CD4-positive, alpha-beta T cell (primary cell): ENCODE results near the gene PYHIN1. TPM values are rescaled to one million over a fixed set of nuclear protein-coding genes. Genes with fewer than 3 reads are reported as not detected.
A peak's percentile ranks its signal among the peaks of the same experiment; 100 is the strongest.

Experiments used
- ATAC-seq: fragments of 200-7000 bp; cut with Tn5 transposase; one replicate; pipeline ENCODE4 v1.10.0; 2022; ENCODE audit warnings: mild to moderate bottlenecking; ENCODE audit not compliant: poor library complexity
- CTCF ChIA-PET: fragments of 350-600 bp; sonication (Branson Sonifier 250); formaldehyde crosslinking; loops from one replicate; lab custom pipeline; 2021; ENCODE audit warnings: antibody characterized with exemption, inconsistent platforms; lab: Charles Lee
- POLR2A ChIA-PET: fragments of 350-600 bp; sonication (Branson Sonifier 250); formaldehyde crosslinking; loops from one replicate; lab custom pipeline; 2021; ENCODE audit warnings: antibody characterized with exemption, inconsistent platforms; lab: Charles Lee
- DNase-seq, 14 experiments: peaks; one replicate each; pipeline ENCODE4 v3.0.0-alpha.2; 2013 to 2020; ENCODE audit warnings: mixed read lengths in 2 of 14
- H3K27ac ChIP-seq, 2 donors: one replicate each; pipeline versions ENCODE4 v1.5.1 to v1.7.0; 2013; ENCODE audit warnings: low read length in 2 of 2, low read depth in 1 of 2, mild to moderate bottlenecking in 1 of 2
- H3K27me3 ChIP-seq, 2 experiments: 1 replicate in 1 of 2; 2 replicates in 1 of 2; pipeline versions ENCODE4 v1.6.1 to v1.7.0; 2013; ENCODE audit warnings: low read length in 2 of 2, control low read depth in 1 of 2, mild to moderate bottlenecking in 1 of 2, moderate library complexity in 1 of 2; ENCODE audit not compliant: insufficient read depth in 2 of 2, control insufficient read depth in 1 of 2
- H3K36me3 ChIP-seq: one replicate; pipeline ENCODE4 v1.6.1; 2013; ENCODE audit warnings: low read length, control low read depth; ENCODE audit not compliant: insufficient read depth
- H3K4me1 ChIP-seq: one replicate; pipeline ENCODE4 v1.6.1; 2013; ENCODE audit warnings: low read length, control low read depth; ENCODE audit not compliant: insufficient read depth
- H3K4me3 ChIP-seq: one replicate; pipeline ENCODE4 v1.5.1; 2013; ENCODE audit warnings: mild to moderate bottlenecking, low read length, moderate library complexity
- H3K9me3 ChIP-seq, 2 experiments: 1 replicate in 1 of 2; 2 replicates in 1 of 2; pipeline versions ENCODE4 v1.6.1 to v1.7.0; 2013; ENCODE audit warnings: low read length in 2 of 2, mild to moderate bottlenecking in 2 of 2, control low read depth in 1 of 2, moderate library complexity in 1 of 2; ENCODE audit not compliant: control insufficient read depth in 1 of 2, insufficient read depth in 1 of 2
- H3K27ac Mint-ChIP-seq: one replicate; pipeline ENCODE4 v1.8.0; 2020; ENCODE audit warnings: mixed read lengths
- H3K27me3 Mint-ChIP-seq: one replicate; pipeline ENCODE4 v1.8.0; 2021; ENCODE audit warnings: mixed read lengths
- H3K36me3 Mint-ChIP-seq: one replicate; pipeline ENCODE4 v1.8.0; 2021; ENCODE audit warnings: low read depth, mixed read lengths
- H3K4me1 Mint-ChIP-seq: one replicate; pipeline ENCODE4 v1.8.0; 2021; ENCODE audit warnings: low read depth, mixed read lengths
- H3K4me3 Mint-ChIP-seq: one replicate; pipeline ENCODE4 v1.8.0; 2020; ENCODE audit warnings: mild to moderate bottlenecking, mixed read lengths
- H3K9me3 Mint-ChIP-seq: one replicate; pipeline ENCODE4 v1.8.0; 2020; ENCODE audit warnings: mixed read lengths
- CTCF ChIP-seq: fragments of 200-600 bp; IDR thresholded peaks from one replicate; pipeline ENCODE4 v1.8.0; 2022; ENCODE audit warnings: antibody characterized with exemption, mild to moderate bottlenecking
- intact Hi-C, 2 experiments: fragments of 100-400 bp; cut with DNase I in 1 of 2; cut with micrococcal nuclease in 1 of 2; formaldehyde crosslinking; loops; one replicate each; pipeline versions ENCODE4 v1.15.1 to v1.9.0; 2023 to 2025; cut with DNase I, micrococcal nuclease
- total RNA-seq, 174 experiments: library from RNA in 2 of 174; stranded (reverse) in 2 of 174; gene quantifications; one replicate each; pipeline ENCODE4 v1.2.3 and lab custom pipeline; 2021 to 2026

The PYHIN1 gene
- total RNA-seq, 2 experiments from 2014 or later: 15.2 to 16.2 TPM

- ATAC-seq: peak; percentile 44
These were observed 66.9 kb downstream of the PYHIN1 start for GRCh38 chr1:158998037-158998780.

GRCh38 chr1:158998781-158999161 lies 67.4 kb downstream of the PYHIN1 start:
- peak; percentile 93 for TF ChIP-seq CTCF
- Histone ChIP-seq H3K4me1 (peaks cover 7% of the 10 kb centered on the region), H3K27ac (no peak overlapping the region), H3K36me3 (peaks cover 3% of the 10 kb centered on the region), H3K27me3 (no peaks in the 10 kb centered on the region), H3K4me3 (no peak overlapping the region), H3K9me3 (no peaks in the 10 kb centered on the region)
- intact Hi-C loops: loop anchor here (1.0 to 10.0 kb wide), 11 partner anchors 66 to 1034 kb away; partner anchors contain the start of genes KIRREL1 (in 1 of the 2) and PYHIN1 (in 1 of the 2)
- ChIA-PET POLR2A (interaction anchor here (0.6 to 2.4 kb wide), 5 partner anchors 9 to 794 kb away, joined by 3 to 11 read pairs (median 4); partner anchors contain the start of gene IFI16), CTCF (interaction anchor here (0.6 to 1.4 kb wide), 14 partner anchors 11 to 795 kb away, joined by 3 to 7 read pairs (median 4); partner anchors contain the start of gene IFI16)
- Mint-ChIP-seq H3K4me3 (peak overlapping the region; percentile 57), H3K4me1 (peaks cover 32% of the 10 kb centered on the region), H3K27ac (peak overlapping the region; percentile 4), H3K36me3 (peaks cover 4% of the 10 kb centered on the region), H3K9me3 (peaks cover 2% of the 10 kb centered on the region), H3K27me3 (no peaks in the 10 kb centered on the region)
- peak in 9 of 14 experiments; percentile 21 to 82 (median 40) for DNase-seq
- ATAC-seq: peak; percentile 82

More at GRCh38 chr1:158998037-158998780, 66.9 kb downstream of the PYHIN1 start:
- Histone ChIP-seq H3K27ac (peak overlapping the region in 1 of 2 donors; percentile 46), H3K27me3 (no peaks in the 10 kb centered on the region), H3K4me1 (peaks cover 7% of the 10 kb centered on the region), H3K36me3 (peaks cover 9% of the 10 kb centered on the region), H3K9me3 (no peaks in the 10 kb centered on the region), H3K4me3 (peak overlapping the region; percentile 6)
- CTCF ChIA-PET: interaction anchor here (0.6 to 1.4 kb wide), 14 partner anchors 12 to 794 kb away, joined by 3 to 7 read pairs (median 4); partner anchors contain the start of gene IFI16
- TF ChIP-seq CTCF: no peak
- Mint-ChIP-seq H3K4me3 (peak overlapping the region; percentile 57), H3K27ac (peak overlapping the region; percentile 56), H3K4me1 (peaks cover 32% of the 10 kb centered on the region), H3K9me3 (peaks cover 2% of the 10 kb centered on the region), H3K27me3 (no peaks in the 10 kb centered on the region), H3K36me3 (peaks cover 4% of the 10 kb centered on the region)
- POLR2A ChIA-PET: interaction anchor here (0.6 to 2.4 kb wide), 5 partner anchors 10 to 794 kb away, joined by 3 to 11 read pairs (median 4); partner anchors contain the start of gene IFI16
- intact Hi-C loops: loop anchor here (1.0 to 10.0 kb wide), 11 partner anchors 66 to 1033 kb away; partner anchors contain the start of genes KIRREL1 (in 1 of the 2) and PYHIN1 (in 1 of the 2)
- DNase-seq: no peak

DNA sequence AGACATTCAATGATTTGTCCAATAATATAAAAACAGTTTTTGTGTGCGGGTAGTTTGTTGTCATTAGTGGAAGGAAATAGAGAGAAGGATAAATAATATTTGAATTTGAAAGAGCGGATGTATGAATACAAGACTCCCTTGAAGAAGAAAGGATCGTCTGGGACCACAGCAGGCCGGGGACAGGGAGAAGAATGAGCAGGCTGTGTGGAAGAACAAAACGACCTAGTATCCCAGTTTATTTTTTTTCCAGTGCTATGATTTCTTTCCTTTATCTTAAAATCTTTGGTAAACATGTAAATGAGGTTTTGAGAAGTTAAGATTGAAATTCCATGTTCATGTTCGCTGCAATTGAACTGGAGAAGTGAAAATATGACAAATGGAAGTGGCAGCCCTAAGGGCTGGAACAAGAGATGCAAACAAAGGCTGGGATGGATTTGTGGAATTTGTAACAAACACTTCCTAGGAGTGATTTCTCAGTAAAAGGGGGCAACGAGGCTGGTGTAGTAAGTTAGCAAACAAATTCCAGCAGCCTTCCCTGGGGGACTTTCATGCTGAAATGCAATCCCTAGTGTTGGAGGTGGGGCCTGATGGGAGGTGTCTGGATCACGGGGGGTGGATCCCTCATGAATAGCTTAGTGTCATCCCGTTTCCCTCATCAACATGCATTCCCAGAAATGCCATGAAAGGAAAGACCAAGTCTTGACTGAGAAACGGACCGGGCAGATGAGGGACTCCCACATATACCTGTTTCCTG lies 68.1 kb downstream of the PYHIN1 start:
- H3K9me3 ChIP-seq: no peaks in the 10 kb centered on the region
- no peak for DNase-seq
- no peak overlapping the region for H3K27ac ChIP-seq
- intact Hi-C loops: loop anchor here (2.0 to 10.0 kb wide), 10 partner anchors 67 to 1035 kb away; partner anchors contain the start of genes KIRREL1 (in 2 of the 2) and PYHIN1 (in 1 of the 2)
- no peaks in the 10 kb centered on the region for H3K36me3 ChIP-seq
- H3K27me3 Mint-ChIP-seq: no peaks in the 10 kb centered on the region
- H3K4me3 ChIP-seq: no peak overlapping the region
- peaks cover 2% of the 10 kb centered on the region for H3K9me3 Mint-ChIP-seq
- ATAC-seq: no peak
- ChIA-PET POLR2A (no interaction called here), CTCF (interaction anchor here (1.4 kb wide), 1 partner anchor 28 kb away, joined by 5 read pairs; no protein-coding TSS in a partner anchor)
- no peak overlapping the region for H3K4me3 Mint-ChIP-seq
- no peaks in the 10 kb centered on the region for H3K27me3 ChIP-seq
- no peak for TF ChIP-seq CTCF
- H3K4me1 Mint-ChIP-seq: peaks cover 32% of the 10 kb centered on the region
- H3K36me3 Mint-ChIP-seq: peaks cover 3% of the 10 kb centered on the region
- H3K4me1 ChIP-seq: peaks cover 7% of the 10 kb centered on the region
- H3K27ac Mint-ChIP-seq: no peak overlapping the region
